PC-9 (cell line): Measurements from ENCODE around the gene LIPH.

Experiments used
- CTCF ChIP-seq: fragments of 200-600 bp; sonication (generic); conservative IDR thresholded peaks from 2 replicates; pipeline ENCODE4 v1.6.1; 2017; ENCODE audit warnings: mixed run types, antibody characterized with exemption, mild to moderate bottlenecking, moderate library complexity
- EZH2 ChIP-seq: fragments of 200-600 bp; sonication (generic); IDR thresholded peaks from 2 replicates; pipeline ENCODE4 v1.8.0; 2017; ENCODE audit warnings: antibody characterized with exemption, low read depth

GRCh38 chr3:185559706-185560090 is 7.3 kb upstream of the LIPH start:
- TF ChIP-seq CTCF (no peak), EZH2 (no peak)
